HG02870 (cell line): Measurements from ENCODE around the gene COL2A1.

Experiments used
- ATAC-seq: cut with Tn5 transposase; IDR thresholded peaks from one replicate; pipeline ENCODE4 v1.9.1; 2021; ENCODE audit warnings: mild to moderate bottlenecking, moderate library complexity; ENCODE audit not compliant: unreplicated experiment

The COL2A1 gene

GRCh38 chr12:47949441-47950341, 54.6 kb downstream of the COL2A1 start:
- ATAC-seq, result no peak

DNA sequence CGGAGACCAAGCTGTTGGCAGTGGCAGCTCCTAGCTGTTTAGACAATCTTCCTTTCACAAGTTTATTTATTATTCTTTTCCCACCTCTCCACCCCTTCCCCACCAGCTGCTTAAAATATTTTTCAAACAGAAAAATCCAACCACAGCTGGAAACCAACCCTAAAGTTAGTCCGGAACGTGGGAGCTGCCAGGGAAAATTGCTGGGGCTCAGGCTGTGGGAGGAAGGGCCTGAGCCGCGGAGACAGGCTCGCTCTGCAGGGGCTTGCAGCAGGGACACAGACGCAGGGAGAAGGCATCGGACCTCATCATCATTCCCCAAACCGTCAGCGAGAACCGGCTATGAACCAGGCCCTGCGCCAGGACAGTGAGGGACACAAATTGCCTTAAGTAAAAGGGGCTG, 56.9 kb downstream of the COL2A1 start:
- ATAC-seq, result no peak

DNA sequence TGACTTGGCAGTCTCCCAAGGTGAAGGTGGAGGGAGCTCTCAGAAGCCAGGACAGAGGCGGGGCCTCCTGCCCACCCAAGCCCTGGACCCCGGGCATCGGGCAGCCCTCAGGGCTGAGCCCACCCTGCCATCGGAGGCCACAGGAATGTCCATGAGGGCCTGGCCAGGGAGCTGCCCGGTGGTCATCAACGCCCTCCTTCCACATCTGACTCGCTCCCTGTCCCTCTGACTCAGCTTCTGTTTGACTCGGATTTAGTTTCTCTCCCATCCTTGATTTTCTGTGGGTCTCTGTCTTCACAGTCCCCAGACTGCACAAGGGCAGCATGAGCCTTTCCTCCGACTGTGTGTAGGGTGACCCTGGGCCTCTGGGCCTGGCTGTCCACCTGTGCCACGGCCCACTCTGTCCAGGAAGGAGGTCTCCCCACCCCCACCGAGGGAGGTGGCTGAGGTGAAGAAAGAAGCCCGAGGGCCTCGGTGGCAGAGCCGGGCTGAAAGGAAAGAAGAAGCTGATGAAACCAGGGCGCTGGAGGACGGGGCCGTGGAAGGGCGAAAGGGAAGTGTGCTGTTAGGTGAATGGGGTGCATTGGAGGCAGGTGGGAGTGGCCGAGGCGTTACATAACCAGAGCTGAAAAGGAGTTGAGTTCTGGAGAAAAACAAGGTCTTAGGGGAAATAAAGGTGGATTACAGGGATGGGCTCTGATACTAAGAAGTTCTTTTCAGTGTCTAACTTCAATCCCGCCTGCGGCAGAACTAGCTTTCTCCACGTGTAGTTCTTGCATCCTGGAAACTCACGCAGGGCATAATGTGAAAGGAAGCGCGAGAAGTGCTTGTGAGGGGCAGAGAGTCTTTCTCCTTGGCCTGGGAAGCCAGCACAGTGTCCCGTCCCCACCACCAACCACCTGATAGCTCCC, 57.6 kb downstream of the COL2A1 start:
- ATAC-seq, result no peak

DNA sequence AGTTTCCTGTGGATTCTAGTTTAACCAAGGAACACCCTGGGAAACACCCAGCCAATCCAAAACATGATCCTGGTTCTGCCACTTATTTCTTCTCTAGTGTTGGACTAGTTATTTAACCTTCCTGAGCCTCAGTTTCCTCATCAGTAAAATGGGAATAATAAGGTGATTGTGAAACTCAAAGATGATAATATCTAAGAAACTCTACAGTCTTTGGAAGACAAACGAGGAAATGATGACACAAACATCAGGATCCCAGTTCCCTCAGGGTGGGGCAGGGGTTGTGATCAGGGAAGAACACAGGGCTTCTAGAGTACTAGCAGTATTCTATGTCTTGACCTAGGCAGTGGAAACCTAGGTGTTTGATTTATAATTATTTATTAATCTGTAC, 58.9 kb downstream of the COL2A1 start:
- no peak for ATAC-seq

GRCh38 chr12:47944685-47945340, 59.5 kb downstream of the COL2A1 start:
- no peak for ATAC-seq

DNA sequence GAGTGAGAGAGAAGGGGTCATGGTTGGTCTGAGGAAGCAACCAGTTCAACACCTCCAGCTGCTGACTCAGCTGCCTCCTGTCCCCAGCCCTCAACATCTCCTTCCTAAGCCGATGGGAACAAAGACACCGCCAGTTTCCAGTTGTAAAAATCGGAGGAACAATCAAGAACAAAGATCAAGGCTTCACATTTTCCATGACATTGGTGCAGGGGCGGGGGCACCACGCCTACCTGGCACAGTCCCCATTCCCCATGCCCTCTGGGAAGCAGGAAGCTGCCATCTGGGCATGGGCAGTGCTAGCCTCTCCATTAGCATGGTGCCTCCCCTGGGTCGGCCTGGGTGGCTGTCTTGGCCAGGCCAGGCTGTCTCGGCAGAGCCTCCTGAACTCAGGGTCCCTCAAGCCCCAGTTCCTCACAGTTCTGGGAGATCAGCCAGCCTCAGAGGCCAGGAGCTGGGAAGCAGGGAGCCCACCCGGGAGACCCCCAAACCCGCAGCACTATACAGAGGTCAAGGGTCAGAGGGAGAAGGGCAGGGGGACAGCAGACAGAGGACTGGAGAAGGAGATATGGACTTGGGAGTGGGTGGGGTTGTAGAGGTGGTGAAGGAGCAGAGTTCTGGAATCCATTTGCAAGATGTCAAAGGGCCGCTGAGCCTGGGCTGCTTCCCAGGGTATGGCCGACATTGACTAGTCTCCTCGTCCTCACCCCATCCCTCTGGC, 60.5 kb downstream of the COL2A1 start:
- no peak for ATAC-seq

DNA sequence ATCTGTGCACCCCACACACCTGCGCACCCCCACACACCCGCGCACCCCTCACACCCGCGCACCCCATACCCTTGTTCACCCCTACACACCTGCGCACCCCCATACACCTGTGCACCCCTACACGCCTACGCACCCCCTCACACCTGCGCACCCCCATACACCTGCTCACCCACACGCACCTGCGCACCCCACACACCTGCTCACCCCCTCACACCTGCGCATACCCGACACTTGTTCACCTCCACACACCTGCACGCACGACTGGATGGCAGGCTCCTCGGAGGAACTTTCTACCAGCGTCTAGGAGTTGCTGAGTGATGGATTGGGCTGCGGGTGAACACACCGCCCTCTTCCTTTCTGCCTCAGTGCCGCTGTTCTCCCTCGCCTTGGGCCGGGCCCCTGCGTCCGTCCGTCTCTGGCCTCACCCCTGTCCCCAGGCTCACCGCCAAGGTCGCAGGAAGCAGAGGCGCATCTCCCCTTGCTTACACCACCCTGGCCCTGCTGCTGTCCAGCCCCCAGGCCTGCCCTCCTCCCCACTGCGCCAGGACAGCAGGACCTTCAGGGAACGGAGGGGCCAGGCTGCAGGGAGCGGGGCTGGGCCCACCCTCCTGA, 61.6 kb downstream of the COL2A1 start:
- no peak for ATAC-seq

GRCh38 chr12:47941871-47942613, 62.2 kb downstream of the COL2A1 start:
- no peak for ATAC-seq

DNA sequence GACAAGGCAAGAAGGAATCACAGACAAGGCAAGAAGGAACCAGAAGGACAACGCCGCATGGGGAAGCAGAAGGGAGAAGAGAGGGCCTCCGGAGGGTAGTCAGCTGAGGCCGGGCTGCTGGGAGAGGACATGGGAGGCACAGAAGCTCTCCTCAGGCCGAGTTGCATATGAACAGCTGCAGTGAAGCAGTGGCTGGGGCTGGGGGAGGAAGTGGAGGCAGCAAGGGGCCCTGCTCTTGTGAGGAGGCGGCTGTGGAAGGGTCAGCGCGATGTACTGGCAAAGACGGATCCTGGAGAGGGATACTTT, 62.8 kb downstream of the COL2A1 start:
- ATAC-seq, result no peak

DNA sequence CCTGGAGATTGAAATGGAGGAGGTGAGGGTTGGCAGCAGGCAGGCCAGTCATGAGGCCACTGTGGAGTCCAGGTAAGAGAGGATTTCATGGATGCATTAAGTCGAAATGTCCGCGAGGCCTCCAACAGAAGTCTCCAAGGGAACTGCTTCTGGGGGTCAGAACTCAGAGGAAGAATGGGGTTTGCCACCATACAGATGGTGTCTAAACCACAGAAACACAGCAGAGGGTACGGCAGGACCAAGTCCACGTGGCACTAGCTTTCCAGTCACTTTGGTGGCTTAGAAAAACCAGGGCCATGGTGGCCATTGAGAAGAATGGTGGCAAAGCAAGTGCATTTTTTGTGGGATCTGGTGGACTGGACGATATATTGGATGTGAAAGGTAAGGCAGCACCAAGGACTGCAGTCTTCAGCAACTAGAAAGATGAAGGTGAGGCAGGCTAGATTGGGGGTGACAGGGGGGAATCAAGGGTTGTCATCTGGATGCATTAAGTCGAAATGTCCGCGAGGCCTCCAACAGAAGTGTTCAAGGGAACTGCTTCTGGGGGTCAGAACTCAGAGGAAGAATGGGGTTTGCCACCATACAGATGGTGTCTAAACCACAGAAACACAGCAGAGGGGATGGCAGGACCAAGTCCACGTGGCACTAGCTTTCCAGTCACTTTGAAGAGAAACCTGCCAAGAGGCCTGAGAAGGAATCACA, 63.4 kb downstream of the COL2A1 start:
- ATAC-seq, result no peak

DNA sequence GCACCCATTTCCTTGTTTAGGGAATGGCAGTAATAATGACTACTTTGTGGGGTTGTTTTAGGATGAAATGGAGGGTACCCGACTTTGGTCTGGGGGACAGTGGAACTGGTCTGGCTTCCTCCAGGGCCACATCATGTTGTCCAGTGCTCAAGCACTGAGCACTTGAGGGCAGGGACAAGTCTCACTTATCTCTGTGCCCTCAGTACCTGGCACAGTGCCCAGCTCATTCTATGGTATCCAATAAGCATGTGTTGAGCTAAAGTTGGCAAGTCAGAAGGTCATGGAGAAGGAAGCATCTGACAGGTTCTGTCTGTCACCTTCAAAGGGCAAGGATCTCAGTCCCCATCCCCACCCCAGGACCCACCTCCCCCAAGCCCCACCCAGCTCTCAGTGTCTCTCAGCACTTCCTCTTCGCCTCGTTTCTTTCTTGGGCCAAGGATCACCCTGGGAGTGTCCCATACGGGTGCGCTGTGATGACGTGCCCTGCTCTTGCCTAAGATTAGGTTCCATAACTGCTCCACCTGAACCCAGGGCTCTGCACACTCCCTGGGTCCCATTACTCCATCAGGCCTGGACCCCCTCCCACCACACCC, 65.2 kb downstream of the COL2A1 start:
- ATAC-seq, result no peak

- no peak for ATAC-seq
Measured at GRCh38 chr12:47938594-47938993, 65.7 kb downstream of the COL2A1 start.

DNA sequence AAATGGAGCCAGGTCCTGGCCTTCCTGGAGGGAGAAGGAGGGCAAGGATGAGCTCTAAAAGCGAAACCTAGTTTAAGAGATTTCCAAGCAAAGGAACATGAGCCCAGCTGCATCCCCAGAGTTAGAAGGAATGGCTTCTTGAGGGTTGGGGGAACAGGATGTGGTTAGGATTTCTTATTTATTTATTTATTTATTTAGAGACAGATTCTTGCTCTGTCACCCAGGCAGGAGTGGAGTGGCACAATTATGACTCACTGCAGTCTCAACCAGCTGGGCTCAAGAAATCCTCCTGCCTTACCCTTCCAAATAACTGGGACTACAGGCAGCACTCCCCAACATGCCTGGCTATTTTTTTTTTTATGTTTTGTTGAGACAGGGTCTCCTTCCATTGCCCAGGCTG, 66.2 kb downstream of the COL2A1 start:
- no peak for ATAC-seq

GRCh38 chr12:47935184-47935583, 69.1 kb downstream of the COL2A1 start:
- no peak for ATAC-seq

GRCh38 chr12:47931187-47931586, 73.1 kb downstream of the COL2A1 start:
- no peak for ATAC-seq

DNA sequence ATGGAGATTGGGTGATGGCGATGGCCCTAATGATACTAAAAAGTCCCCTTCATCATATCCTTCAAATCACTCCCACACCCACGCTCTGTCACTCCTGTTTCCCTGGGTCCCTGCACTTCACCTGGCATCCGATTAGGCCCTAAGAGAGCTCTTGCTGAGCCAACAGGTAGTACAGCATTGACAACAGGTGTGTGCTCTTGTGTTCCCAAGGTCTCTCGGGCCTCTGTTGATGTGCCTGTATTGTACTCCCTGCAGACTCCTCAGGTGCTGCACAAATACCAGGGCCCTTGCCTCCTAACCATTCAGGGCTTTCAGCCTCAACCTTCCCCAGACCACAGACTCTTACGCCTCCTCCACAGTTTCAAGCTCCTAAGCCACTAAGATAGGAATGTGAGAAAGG, 73.6 kb downstream of the COL2A1 start:
- ATAC-seq, result no peak

- ATAC-seq, result no peak
Measured at GRCh38 chr12:47927346-47927745, 76.9 kb downstream of the COL2A1 start.
